Loucy (cell line): ENCODE measurements around the gene RNF113B.

Experiments
- H2AFZ ChIP-seq: fragments of 200-600 bp; sonication (generic); 2 replicates; pipeline ENCODE4 v1.6.0; 2016; ENCODE audit warnings: antibody characterized with exemption, mild to moderate bottlenecking, low read length, moderate library complexity
- H3F3A ChIP-seq: fragments of 200-600 bp; 2 replicates; pipeline ENCODE4 v1.6.0; 2016; ENCODE audit warnings: antibody characterized with exemption, low read depth, mild to moderate bottlenecking
- H3K27me3 ChIP-seq: fragments of 200-600 bp; sonication (generic); 2 replicates; pipeline ENCODE4 v1.6.1; 2014; ENCODE audit warnings: low read length, mild to moderate bottlenecking; ENCODE audit not compliant: insufficient read depth, poor library complexity, severe bottlenecking
- H3K36me3 ChIP-seq: fragments of 200-600 bp; sonication (generic); 2 replicates; pipeline ENCODE4 v1.6.1; 2016; ENCODE audit warnings: low read length; ENCODE audit not compliant: insufficient read depth
- H3K4me1 ChIP-seq: fragments of 200-600 bp; sonication (generic); 2 replicates; pipeline ENCODE4 v1.5.1; 2014; ENCODE audit warnings: low read length, mild to moderate bottlenecking; ENCODE audit not compliant: insufficient read depth, poor library complexity, severe bottlenecking
- H3K4me2 ChIP-seq: fragments of 200-600 bp; sonication (generic); 2 replicates; pipeline ENCODE4 v1.6.0; 2014; ENCODE audit warnings: antibody characterized with exemption, low read length, low read depth, mild to moderate bottlenecking; ENCODE audit not compliant: poor library complexity, severe bottlenecking
- H3K4me3 ChIP-seq: fragments of 200-600 bp; sonication (generic); 2 replicates; pipeline ENCODE4 v1.5.1; 2014; ENCODE audit warnings: low read length, mild to moderate bottlenecking, mixed read lengths; ENCODE audit not compliant: poor library complexity, severe bottlenecking
- H3K79me2 ChIP-seq: fragments of 200-600 bp; sonication (generic); 2 replicates; pipeline ENCODE4 v1.6.1; 2014; ENCODE audit warnings: low read length; ENCODE audit not compliant: insufficient read depth
- H3K9ac ChIP-seq: fragments of 200-600 bp; sonication (generic); 2 replicates; pipeline ENCODE4 v1.6.0; 2014; ENCODE audit warnings: mild to moderate bottlenecking, low read depth, low read length, moderate library complexity; ENCODE audit not compliant: poor library complexity, severe bottlenecking
- H3K9me2 ChIP-seq: fragments of 200-600 bp; sonication (generic); replicated peaks from 2 replicates; pipeline ENCODE4 v1.6.1; 2016; ENCODE audit warnings: low read depth, low read length, mixed read lengths
- H3K9me3 ChIP-seq: fragments of 200-600 bp; sonication (generic); 2 replicates; pipeline ENCODE4 v1.6.1; 2014; ENCODE audit warnings: mild to moderate bottlenecking, antibody characterized with exemption, low read length, low read depth; ENCODE audit not compliant: insufficient read depth
- H4K20me1 ChIP-seq: fragments of 200-600 bp; sonication (generic); 2 replicates; pipeline ENCODE4 v1.6.0; 2014; ENCODE audit warnings: antibody characterized with exemption, low read length, mild to moderate bottlenecking; ENCODE audit not compliant: insufficient read depth, poor library complexity, severe bottlenecking
- EZH2phosphoT487 ChIP-seq: fragments of 200-600 bp; IDR thresholded peaks from 2 replicates; pipeline ENCODE4 v1.6.1; 2018; ENCODE audit warnings: antibody characterized with exemption, mild to moderate bottlenecking, moderate library complexity, borderline replicate concordance
- TF ChIP-seq, protein P1 (sequence below): fragments of 200-600 bp; sonication (generic); conservative IDR thresholded peaks from 2 replicates; pipeline ENCODE4 v1.5.1; 2014; ENCODE audit warnings: mild to moderate bottlenecking, antibody characterized with exemption, low read length

The RNF113B gene

DNA sequence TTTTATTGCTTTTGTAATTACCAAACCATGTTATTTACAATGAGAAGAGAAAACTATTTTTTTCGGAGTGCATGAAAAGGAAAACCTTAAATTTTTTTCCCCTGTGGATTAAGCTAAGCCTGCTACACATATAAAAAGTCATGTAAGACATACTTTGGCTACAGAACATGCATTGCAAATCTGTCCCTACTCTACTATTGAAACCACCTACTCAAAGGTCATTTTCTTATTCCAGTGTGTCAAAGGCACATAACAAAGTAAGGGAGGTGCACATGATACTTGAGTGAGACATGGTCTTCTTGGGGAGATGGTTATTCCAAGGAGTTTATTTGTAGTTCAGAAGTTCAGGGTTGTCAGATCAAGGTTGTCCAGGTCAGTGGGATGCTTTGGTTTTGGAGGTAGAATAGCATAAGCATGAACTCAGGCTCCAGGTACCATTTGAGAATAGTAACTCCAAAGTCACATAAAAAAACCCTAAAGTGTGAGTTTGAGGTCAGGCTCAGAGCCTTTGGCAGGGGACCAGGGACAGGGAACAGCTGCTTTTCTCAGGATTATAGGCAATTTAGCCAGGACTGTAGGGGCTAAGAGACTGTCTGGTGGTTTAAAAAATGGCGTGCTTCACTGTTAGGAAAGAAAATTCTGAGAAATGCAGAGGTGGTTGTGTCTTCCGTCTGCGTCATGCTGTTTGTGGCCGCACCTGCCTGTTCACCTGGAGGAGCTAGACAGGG is 18.7 kb downstream of the RNF113B start:
- Histone ChIP-seq H3K9me3 (peaks cover 4% of the 10 kb centered on the region; the same call in 1 of the 2 replicates), H3K9ac (no peak overlapping the region), H3K4me3 (no peak overlapping the region), H3K27me3 (no peaks in the 10 kb centered on the region), H3K79me2 (no peaks in the 10 kb centered on the region), H3F3A (no peaks in the 10 kb centered on the region), H3K4me1 (no peaks in the 10 kb centered on the region), H3K4me2 (no peak overlapping the region), H3K9me2 (no peaks in the 10 kb centered on the region), H4K20me1 (no peaks in the 10 kb centered on the region), H2AFZ (no peak overlapping the region), H3K36me3 (no peaks in the 10 kb centered on the region)
- TF ChIP-seq, protein P1, sequence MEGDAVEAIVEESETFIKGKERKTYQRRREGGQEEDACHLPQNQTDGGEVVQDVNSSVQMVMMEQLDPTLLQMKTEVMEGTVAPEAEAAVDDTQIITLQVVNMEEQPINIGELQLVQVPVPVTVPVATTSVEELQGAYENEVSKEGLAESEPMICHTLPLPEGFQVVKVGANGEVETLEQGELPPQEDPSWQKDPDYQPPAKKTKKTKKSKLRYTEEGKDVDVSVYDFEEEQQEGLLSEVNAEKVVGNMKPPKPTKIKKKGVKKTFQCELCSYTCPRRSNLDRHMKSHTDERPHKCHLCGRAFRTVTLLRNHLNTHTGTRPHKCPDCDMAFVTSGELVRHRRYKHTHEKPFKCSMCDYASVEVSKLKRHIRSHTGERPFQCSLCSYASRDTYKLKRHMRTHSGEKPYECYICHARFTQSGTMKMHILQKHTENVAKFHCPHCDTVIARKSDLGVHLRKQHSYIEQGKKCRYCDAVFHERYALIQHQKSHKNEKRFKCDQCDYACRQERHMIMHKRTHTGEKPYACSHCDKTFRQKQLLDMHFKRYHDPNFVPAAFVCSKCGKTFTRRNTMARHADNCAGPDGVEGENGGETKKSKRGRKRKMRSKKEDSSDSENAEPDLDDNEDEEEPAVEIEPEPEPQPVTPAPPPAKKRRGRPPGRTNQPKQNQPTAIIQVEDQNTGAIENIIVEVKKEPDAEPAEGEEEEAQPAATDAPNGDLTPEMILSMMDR: no peak
- TF ChIP-seq EZH2phosphoT487: no peak

DNA sequence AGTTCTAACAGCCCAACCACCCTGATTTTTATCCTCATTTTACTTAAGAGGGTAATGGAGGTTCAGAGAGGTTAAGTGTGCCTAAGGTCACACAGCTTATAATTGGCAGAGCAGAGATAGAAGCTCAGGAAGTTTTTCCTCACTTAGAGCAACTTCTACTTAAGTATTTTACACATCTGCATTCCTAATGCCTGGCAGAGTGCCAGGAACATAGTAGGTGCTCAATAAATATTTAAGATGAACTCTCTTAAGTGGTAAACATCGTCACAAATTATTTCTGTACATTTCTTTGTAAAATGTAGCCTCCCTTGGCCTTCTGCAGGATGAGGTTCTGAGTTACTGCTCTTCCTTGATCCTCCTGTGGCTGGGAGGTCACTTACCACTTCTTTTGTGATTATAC is 19.5 kb downstream of the RNF113B start:
- Histone ChIP-seq H3F3A (no peaks in the 10 kb centered on the region), H3K9me3 (peaks cover 4% of the 10 kb centered on the region; the same call in 1 of the 2 replicates), H3K4me3 (no peak overlapping the region), H3K36me3 (no peaks in the 10 kb centered on the region), H3K27me3 (no peaks in the 10 kb centered on the region), H3K9ac (no peak overlapping the region), H3K9me2 (no peaks in the 10 kb centered on the region), H2AFZ (no peak overlapping the region), H3K79me2 (no peaks in the 10 kb centered on the region), H4K20me1 (no peaks in the 10 kb centered on the region), H3K4me2 (no peak overlapping the region), H3K4me1 (no peaks in the 10 kb centered on the region)
- no peak for TF ChIP-seq EZH2phosphoT487
- TF ChIP-seq, protein P1: no peak

DNA sequence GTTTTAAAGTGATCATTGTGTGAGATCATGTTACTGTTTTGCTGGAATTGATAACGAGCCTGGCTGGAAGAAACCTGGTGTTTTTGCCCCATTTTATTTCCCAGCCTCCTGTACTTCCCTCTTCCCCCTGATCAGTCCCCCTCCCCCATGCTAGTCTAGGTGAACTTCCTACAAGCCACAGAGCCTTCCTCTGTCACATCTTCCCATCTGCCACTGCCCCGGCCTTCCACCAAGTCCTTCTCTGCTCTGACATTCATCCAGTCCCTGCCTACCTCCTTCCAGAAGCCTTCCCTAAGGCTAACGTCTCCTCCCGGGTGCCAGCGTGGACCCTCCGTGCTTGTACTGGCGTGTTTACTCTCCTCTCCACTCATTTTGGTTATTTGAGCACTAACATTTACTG is 19.9 kb downstream of the RNF113B start:
- H3K4me1 ChIP-seq: no peaks in the 10 kb centered on the region
- H3K79me2 ChIP-seq: no peaks in the 10 kb centered on the region
- TF ChIP-seq, protein P1: no peak
- TF ChIP-seq EZH2phosphoT487: no peak
- peaks cover 4% of the 10 kb centered on the region; the same call in 1 of the 2 replicates for H3K9me3 ChIP-seq
- no peaks in the 10 kb centered on the region for H3K36me3 ChIP-seq
- H2AFZ ChIP-seq: no peak overlapping the region
- no peak overlapping the region for H3K4me3 ChIP-seq
- no peaks in the 10 kb centered on the region for H4K20me1 ChIP-seq
- H3K4me2 ChIP-seq: no peak overlapping the region
- H3K9me2 ChIP-seq: no peaks in the 10 kb centered on the region
- no peak overlapping the region for H3K9ac ChIP-seq
- no peaks in the 10 kb centered on the region for H3F3A ChIP-seq
- no peaks in the 10 kb centered on the region for H3K27me3 ChIP-seq
